ENCODE results near the gene NRDC. TPM values are rescaled to one million over a fixed set of nuclear protein-coding genes. Genes with fewer than 3 reads are reported as not detected.
"Not testable (repeated sequence)": the region's sequence is repeated elsewhere in the genome, so short reads cannot be mapped to it uniquely, and the experiment has no call there.

The NRDC gene
- total RNA-seq, 1 donor from 2014 or later = 37.9 TPM

- no peak for DNase-seq (ENCODE audit: low read depth in 2 of 2)
Measured at GRCh38 chr1:51878308-51878615, 265 bp downstream of the NRDC start.

DNA sequence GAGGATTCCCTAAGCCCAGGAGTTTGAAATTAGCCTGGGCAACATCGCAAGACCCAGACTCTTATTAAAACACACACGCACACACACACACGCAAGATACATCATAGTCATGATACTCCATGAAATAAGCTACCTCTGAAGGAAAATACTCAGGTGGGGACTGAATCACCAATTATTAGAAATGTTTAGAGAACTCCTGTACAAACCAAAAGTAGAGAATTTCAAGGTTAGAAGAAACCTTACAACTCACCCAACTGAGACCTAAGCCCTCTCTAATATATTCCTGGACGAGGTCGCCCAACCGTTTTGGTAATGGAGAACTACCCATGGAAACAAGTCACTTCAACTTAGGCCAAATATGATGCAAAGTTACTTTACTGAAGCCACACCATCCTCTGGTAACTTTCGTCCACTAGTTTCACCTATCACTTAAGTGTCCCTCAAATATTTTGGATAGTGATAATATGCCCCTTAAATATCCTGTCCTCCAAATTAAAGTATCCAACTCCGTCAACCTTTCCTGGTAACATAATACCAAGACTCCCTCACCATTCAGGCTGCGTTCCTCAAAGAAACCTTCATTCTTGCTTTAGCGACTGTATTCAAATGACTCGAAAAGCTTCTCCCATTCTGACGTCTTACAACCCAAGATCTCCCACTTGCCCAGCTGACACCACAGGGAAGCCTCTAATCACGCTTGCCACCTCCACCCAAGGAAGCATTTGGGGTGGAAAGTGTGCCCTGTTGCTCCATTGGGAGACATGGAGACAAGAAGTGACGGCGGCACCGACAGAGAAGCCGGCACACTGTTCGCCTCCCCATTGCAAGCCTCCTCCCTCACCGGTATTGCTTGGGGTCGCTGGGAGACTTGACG, 856 bp downstream of the NRDC start:
- DNase-seq (ENCODE audit: low read depth in 2 of 2) = peak; percentile 5 to 57

- no peak for DNase-seq (ENCODE audit: low read depth in 2 of 2)
Measured at GRCh38 chr1:51875836-51876235, 2.7 kb downstream of the NRDC start.

GRCh38 chr1:51875291-51875772, 3.2 kb downstream of the NRDC start:
- DNase-seq (ENCODE audit: low read depth in 2 of 2) = no peak

DNA sequence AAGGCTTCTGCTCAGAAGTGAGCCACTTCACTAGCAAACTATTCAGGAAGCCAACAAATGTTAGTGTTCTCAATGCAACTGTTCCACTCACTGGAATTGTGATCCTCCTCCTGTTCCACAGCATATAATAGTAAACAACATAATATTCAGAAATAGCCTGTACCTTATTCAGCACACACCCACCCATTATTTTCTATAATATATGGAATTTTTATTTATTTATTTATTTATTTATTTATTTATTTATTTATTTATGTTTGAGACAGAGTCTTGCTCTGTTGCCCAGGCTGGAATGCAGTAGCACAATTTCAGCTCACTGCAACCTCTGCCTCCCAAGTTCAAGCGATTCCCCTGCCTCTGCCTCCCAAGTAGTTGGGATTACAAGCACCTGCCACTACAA, 5.3 kb downstream of the NRDC start:
- not testable (repeated sequence) for DNase-seq (ENCODE audit: low read depth in 2 of 2)

- DNase-seq (ENCODE audit: low read depth in 2 of 2) = no peak
Measured at GRCh38 chr1:51871351-51871975, 7.1 kb downstream of the NRDC start.

DNA sequence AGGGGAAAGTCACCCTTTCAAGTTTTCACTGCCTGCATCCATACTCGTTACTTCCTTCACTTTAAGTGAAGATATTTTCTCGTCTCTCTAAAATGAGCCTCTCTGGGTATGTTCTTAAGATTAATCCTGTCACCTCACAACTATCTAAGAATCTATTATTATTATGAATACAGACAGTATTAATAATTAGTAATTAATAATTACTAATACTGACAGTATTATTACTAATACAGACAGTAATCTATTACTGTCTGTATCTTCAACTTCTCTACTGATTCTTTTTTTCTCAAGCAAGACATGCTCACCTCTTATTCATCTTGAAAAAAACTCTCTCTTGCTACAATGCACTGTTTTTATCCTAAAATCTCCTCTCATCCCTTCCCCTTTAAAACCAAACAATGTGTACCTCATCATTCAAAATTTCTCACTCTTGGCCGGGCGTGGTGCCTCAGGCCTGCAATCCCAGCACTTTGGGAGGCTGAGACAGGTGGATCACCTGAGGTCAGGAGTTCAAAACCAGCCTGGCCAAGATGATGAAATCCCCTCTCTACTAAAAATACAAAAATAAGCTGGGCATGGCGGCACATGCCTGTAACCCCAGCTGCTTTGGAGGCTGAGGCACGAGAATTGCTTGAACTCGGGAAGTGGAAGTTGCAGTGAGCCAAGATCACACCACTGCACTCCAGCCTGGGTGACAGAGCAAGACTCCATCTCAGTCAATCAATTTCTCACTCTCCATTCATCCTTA, 7.8 kb downstream of the NRDC start:
- no peak for DNase-seq (ENCODE audit: low read depth in 2 of 2)

GRCh38 chr1:51867479-51868232, 10.9 kb downstream of the NRDC start:
- no peak for DNase-seq (ENCODE audit: low read depth in 2 of 2)

- DNase-seq (ENCODE audit: low read depth in 2 of 2) = no peak
Measured at GRCh38 chr1:51863384-51863783, 15.1 kb downstream of the NRDC start.

- peak in 1 of 2 donors; percentile 65 for DNase-seq (ENCODE audit: low read depth in 2 of 2)
Measured at GRCh38 chr1:51861669-51862068, 16.9 kb downstream of the NRDC start.

DNA sequence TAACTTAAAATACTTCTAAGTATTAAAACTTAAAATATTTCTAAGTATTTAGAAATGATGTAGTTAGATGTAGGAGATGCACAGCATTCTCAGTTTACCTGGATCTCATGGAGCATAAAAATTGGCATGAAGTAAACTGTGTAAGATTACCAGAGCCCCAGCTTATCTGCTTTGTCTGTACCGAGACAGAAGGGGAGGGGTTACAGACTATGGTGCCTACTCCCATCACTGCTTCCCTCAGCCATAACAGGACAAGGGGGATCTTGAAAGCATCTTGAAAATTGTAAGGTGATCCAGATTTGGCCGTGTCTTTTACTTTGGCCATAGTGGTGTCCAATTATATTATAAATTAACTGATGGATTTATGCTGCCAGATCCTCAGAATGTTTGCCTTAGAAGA, 18.8 kb downstream of the NRDC start:
- no peak for DNase-seq (ENCODE audit: low read depth in 2 of 2)

DNA sequence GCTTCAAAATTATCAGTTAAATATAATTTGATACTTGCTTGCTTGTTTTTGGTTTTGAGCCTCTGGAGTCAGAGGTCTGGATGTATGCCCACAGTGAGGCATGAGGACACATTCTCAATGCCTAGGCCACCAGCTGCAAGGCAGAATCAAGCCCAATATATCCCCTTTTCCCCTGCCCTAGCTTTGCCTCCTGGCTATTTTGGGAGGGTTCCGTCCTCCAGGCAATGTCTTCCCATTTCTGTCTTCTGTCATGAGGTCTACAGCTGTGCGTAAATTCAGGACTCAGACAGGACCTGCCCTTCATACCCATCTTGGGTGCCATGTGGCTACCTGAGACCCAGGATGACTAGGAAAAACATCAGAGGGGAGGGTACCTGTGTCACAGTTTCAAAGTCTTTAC, 19.2 kb downstream of the NRDC start:
- DNase-seq (ENCODE audit: low read depth in 2 of 2) = no peak

GRCh38 chr1:51858892-51859291, 19.6 kb downstream of the NRDC start:
- no peak for DNase-seq (ENCODE audit: low read depth in 2 of 2)

DNA sequence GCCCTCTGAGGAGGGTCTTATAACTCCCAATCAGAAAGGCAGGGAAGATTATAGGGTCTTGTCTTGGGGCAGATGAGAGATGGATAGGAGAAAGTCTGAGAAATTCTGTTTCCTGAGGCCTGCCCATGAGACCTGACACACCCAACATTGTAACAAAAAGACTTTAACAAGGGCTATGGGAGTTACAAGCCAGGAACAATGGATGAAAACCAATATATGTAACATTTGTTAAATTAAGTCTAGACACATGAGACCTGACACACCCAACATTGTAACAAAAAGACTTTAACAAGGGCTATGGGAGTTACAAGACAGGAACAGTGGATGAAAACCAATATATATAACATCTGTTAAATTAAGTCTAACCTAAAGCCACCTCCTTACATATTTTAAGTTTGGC, 21.8 kb downstream of the NRDC start:
- no peak for DNase-seq (ENCODE audit: low read depth in 2 of 2)

- DNase-seq (ENCODE audit: low read depth in 2 of 2) = no peak
Measured at GRCh38 chr1:51855624-51856023, 22.9 kb downstream of the NRDC start.

- DNase-seq (ENCODE audit: low read depth in 2 of 2) = no peak
Measured at GRCh38 chr1:51853360-51853759, 25.2 kb downstream of the NRDC start.

DNA sequence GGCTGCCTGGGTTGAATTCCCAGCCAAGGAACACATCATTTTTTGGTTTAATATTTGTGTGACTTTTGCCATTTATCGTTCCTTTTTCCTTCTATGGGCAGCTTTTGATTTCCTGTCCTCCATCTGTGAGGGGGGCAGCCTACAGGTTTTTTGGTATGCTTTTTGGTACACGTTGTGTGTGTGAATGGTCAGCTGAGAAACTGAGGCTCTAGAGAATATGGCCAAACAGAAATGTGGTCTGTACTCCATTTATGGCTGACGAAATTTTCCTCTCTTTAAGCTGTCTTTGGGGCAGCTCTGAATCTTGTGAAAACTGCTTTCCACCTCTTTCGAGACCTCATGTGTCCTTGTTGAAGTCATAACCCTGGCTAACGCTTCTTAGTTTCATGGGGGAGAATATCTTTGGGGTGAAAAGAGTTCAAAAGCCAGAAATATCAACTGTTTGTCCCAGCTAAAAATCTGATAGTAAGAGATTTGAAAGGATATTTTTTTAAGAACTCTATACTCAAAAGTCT, 26.6 kb downstream of the NRDC start:
- no peak for DNase-seq (ENCODE audit: low read depth in 2 of 2)

DNA sequence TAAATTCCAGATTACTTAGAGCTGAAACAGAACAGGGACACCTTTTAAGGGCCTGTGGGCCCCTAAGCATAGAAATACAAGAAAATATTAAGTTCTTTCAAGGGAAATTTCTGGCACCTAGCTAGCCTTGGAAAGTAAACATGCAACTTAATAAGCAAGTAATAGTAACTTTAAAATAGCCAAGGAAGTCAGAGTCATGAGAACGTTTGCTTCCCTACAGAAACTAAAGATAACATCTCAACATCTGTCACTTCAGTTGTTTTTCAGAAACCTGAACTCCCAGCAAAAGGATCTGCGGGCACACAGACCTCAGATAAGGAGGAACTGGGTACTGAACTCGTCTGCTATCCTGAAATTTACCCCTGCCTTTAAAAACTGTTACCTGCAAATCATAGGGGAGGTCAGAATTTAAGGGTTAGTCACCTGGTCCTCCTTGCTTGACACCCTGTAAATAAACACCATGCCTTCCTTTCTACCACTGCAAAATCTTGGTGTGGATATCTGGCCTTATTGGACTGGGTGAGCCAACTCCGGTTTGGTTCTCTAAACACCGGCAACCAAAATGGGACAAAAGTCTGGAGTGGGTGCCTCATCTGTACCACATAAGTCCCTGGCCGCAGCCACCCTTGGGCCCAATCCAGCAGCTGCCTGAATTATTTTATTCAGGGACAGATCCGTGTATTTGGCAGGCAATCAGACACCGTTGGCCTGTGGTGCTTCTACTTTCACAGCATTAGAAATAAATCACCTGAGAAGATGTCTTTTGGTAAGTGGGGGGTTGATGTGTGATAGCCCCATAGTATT, 27.9 kb downstream of the NRDC start:
- peak in 1 of 2 donors; percentile 39 for DNase-seq (ENCODE audit: low read depth in 2 of 2)

- no peak for DNase-seq (ENCODE audit: low read depth in 2 of 2)
Measured at GRCh38 chr1:51847294-51847920, 31.1 kb downstream of the NRDC start.

- DNase-seq (ENCODE audit: low read depth in 2 of 2) = no peak
Measured at GRCh38 chr1:51843948-51844347, 34.6 kb downstream of the NRDC start.
